HG03469 (cell line): ENCODE data around the gene NKX2-3.

ENCODE experiments used
- ATAC-seq: cut with Tn5 transposase; IDR thresholded peaks from one replicate; pipeline ENCODE4 v1.9.1; 2021; ENCODE audit warnings: mild to moderate bottlenecking, moderate library complexity, moderate number of reproducible peaks; ENCODE audit not compliant: unreplicated experiment

The NKX2-3 gene

GRCh38 chr10:99525897-99526296, 6.8 kb upstream of the NKX2-3 start:
- ATAC-seq: no peak

GRCh38 chr10:99526861-99527504, 5.8 kb upstream of the NKX2-3 start:
- ATAC-seq: no peak

- no peak for ATAC-seq
These were observed 4.9 kb upstream of the NKX2-3 start for GRCh38 chr10:99527526-99528493.

- ATAC-seq: no peak
These were observed 4.0 kb upstream of the NKX2-3 start for GRCh38 chr10:99528494-99529441.

- no peak for ATAC-seq
These were observed 3.1 kb upstream of the NKX2-3 start for GRCh38 chr10:99529591-99530107.

- no peak for ATAC-seq
These were observed 2.4 kb upstream of the NKX2-3 start for GRCh38 chr10:99530108-99531025.

GRCh38 chr10:99531026-99531695, 1.6 kb upstream of the NKX2-3 start:
- ATAC-seq: no peak

- no peak for ATAC-seq
These were observed 797 bp upstream of the NKX2-3 start for GRCh38 chr10:99531696-99532593.

GRCh38 chr10:99533496-99534449, 1.0 kb downstream of the NKX2-3 start:
- ATAC-seq: no peak

GRCh38 chr10:99534450-99534938, 1.8 kb downstream of the NKX2-3 start:
- no peak for ATAC-seq

- ATAC-seq: no peak
These were observed 2.4 kb downstream of the NKX2-3 start for GRCh38 chr10:99534939-99535763.

GRCh38 chr10:99535764-99536337, 3.1 kb downstream of the NKX2-3 start:
- no peak for ATAC-seq

- ATAC-seq: no peak
These were observed 3.8 kb downstream of the NKX2-3 start for GRCh38 chr10:99536338-99537085.

GRCh38 chr10:99537086-99537988, 4.6 kb downstream of the NKX2-3 start:
- no peak for ATAC-seq
